ENCODE results near the gene MAPK7. TPM values are rescaled to one million over a fixed set of nuclear protein-coding genes. Genes with fewer than 3 reads are reported as not detected.

MAPK7 gene
- total RNA-seq, result 16.0 TPM

DNA sequence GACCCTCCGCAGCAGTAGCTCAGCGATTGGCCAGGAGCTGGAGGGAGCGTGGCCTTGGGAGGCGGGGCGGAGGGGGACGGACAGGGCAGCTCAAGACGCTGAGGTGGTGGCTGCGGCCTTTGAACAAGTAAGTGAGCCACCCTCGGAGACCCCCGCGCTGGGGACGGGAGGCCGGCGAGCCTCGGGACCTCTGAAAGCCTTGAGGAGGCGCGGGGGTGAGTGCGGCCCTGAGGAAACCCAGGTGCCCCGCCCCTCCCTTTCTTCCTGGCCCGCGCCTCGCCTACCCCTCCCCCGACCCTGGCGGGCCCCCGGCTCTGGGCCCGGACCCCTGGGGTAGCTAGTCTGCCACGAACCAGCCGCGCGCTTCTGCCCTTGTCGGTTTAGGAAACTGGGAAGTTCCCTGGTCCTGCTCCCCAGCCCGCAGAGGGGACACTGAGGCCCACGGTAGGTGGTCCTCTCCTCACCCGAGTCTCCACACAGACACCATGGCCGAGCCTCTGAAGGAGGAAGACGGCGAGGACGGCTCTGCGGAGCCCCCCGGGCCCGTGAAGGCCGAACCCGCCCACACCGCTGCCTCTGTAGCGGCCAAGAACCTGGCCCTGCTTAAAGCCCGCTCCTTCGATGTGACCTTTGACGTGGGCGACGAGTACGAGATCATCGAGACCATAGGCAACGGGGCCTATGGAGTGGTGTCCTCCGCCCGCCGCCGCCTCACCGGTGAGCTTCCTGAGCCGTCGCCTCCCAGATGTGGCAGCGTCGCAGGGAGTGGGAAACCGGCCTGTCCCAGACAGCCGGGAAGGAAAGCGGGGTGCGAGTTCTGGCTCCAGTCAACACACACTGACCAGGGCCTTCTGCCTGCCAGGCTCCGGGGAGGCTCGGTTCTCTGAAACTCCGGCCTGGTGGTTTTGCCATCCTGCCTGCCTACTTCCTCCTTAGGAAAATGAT, at the start of gene MAPK7:
MAPK7 (plus strand) TSS at position 83 of the 945 bp plus-strand sequence; CDS start at position 486, 403 bp downstream.
- Histone ChIP-seq H3K4me1 (ENCODE audit: insufficient read depth, low read length) (peaks cover 25% of the 10 kb centered on the region), H3K27me3 (ENCODE audit: insufficient read depth, low read length) (no peaks in the 10 kb centered on the region), H3K4me3 (ENCODE audit: low read length) (peak within 1 kb of the TSS; percentile 78), H3K9me3 (ENCODE audit: low read depth, low read length) (no peaks in the 10 kb centered on the region)

DNA sequence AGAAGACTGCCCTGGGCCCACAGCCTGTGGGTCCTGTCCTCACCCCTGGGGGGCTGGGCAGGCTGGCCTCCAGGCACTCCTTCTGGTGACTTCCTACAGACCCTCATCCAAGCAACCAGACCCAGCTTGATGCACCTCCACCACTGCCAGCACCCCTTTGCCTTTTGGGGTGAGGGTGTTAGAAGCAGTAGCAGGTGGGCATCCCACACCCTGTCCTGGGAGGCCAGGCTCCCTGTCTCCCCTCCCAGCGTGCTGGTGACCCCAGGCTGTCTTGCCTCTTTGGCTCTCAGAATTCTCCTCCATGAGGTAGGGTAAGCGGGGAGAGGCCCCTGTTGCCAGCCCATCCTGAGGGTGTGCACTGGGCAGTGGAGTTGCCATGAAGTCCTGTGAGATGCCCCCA, 49.2 kb upstream of the MAPK7 start:
- no peak overlapping the region for H3K4me3 ChIP-seq (ENCODE audit: low read length)
- peaks cover 8% of the 10 kb centered on the region for H3K27me3 ChIP-seq (ENCODE audit: insufficient read depth, low read length)
- peaks cover 10% of the 10 kb centered on the region for H3K9me3 ChIP-seq (ENCODE audit: low read depth, low read length)
- no peaks in the 10 kb centered on the region for H3K4me1 ChIP-seq (ENCODE audit: insufficient read depth, low read length)

DNA sequence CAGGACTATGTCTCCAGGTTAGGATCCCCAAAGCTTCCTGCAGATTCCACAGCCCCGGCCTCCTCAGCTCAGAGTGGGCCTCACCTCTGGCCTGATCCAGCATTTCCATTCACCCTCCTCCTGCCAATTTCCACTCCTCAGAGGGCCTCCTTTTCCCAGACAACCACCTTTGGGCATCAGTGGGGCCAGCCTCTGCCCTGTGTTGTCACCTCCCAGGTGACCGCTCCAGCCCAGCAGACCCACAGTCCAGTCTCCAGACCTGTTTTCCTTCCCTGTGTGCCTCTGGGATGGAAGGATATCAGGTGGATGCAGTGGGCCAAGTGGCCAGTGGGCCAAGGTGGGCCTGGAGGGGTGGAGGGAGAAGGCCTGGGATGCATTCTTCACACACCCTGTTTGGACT, 48.5 kb upstream of the MAPK7 start:
- Histone ChIP-seq H3K4me3 (ENCODE audit: low read length) (no peak overlapping the region), H3K9me3 (ENCODE audit: low read depth, low read length) (peaks cover 10% of the 10 kb centered on the region), H3K4me1 (ENCODE audit: insufficient read depth, low read length) (no peaks in the 10 kb centered on the region), H3K27me3 (ENCODE audit: insufficient read depth, low read length) (peaks cover 8% of the 10 kb centered on the region)

- H3K9me3 ChIP-seq (ENCODE audit: low read depth, low read length), result peaks cover 8% of the 10 kb centered on the region
- no peak overlapping the region for H3K4me3 ChIP-seq (ENCODE audit: low read length)
- no peaks in the 10 kb centered on the region for H3K4me1 ChIP-seq (ENCODE audit: insufficient read depth, low read length)
- H3K27me3 ChIP-seq (ENCODE audit: insufficient read depth, low read length), result peaks cover 4% of the 10 kb centered on the region
Observed at GRCh38 chr17:19330271-19330670, 48.0 kb upstream of the MAPK7 start.

DNA sequence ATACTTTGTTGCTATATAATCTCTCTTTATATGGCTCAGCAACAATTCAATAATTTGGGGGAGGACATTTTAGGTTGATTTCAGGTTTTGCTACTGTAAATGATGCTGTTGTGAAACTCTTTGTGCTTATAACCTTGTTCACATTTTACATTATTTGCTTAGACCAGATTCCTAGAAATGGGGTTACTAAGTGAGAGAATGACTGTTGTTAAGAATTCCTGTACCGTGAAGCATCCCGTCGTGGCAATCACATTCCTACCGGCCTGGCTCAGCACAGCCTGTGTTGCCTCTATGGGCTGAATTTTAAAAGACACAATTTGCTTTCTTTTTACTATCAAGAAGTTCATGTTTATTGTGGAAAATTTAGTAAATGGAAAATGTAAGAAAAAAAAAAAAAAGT, 47.2 kb upstream of the MAPK7 start:
- Histone ChIP-seq H3K27me3 (ENCODE audit: insufficient read depth, low read length) (no peaks in the 10 kb centered on the region), H3K4me3 (ENCODE audit: low read length) (no peak overlapping the region), H3K4me1 (ENCODE audit: insufficient read depth, low read length) (no peaks in the 10 kb centered on the region), H3K9me3 (ENCODE audit: low read depth, low read length) (no peaks in the 10 kb centered on the region)

GRCh38 chr17:19331543-19332245, 46.6 kb upstream of the MAPK7 start:
- no peak overlapping the region for H3K4me3 ChIP-seq (ENCODE audit: low read length)
- H3K27me3 ChIP-seq (ENCODE audit: insufficient read depth, low read length), result no peaks in the 10 kb centered on the region
- H3K4me1 ChIP-seq (ENCODE audit: insufficient read depth, low read length), result no peaks in the 10 kb centered on the region
- H3K9me3 ChIP-seq (ENCODE audit: low read depth, low read length), result no peaks in the 10 kb centered on the region

DNA sequence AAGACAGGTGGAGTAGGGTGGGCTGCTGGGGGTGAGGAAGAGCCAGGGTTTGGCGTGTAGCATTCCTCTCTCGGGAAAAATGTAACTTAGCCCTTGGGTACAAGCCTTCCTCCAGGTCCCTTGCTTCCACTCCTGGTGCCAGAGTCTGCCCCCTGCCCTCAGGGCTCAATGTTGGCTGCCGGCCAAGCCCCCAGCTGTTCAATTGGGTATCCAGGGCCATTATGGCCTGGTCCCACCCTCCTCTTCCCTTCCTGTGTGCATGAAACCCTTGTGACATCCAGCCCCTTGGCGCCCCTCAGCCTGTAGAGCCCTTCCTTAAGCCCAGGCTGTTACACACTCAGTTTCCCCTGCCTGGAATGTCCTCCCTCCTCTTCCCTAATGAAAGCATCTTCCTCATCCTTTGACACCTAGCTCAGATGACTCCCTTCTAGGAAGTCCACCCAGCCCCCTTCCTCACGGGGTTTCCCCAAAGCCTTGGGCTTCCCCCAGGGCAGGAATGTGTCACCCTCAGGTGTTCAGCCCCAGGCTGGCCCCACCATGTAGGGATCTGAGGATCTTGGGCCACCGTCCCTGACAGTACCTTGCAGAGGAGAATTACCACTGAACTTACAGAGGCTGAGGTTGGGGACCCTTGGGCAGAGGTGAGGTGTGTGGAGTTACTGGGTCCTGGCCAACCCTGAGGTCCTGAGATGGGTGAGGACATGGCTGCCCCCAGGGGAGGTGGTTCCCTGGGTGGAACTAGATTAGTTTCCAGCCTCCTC, 45.7 kb upstream of the MAPK7 start:
- Histone ChIP-seq H3K9me3 (ENCODE audit: low read depth, low read length) (no peaks in the 10 kb centered on the region), H3K27me3 (ENCODE audit: insufficient read depth, low read length) (no peaks in the 10 kb centered on the region), H3K4me3 (ENCODE audit: low read length) (no peak overlapping the region), H3K4me1 (ENCODE audit: insufficient read depth, low read length) (no peaks in the 10 kb centered on the region)

GRCh38 chr17:19333132-19333440, 45.2 kb upstream of the MAPK7 start:
- Histone ChIP-seq H3K4me3 (ENCODE audit: low read length) (no peak overlapping the region), H3K9me3 (ENCODE audit: low read depth, low read length) (no peaks in the 10 kb centered on the region), H3K27me3 (ENCODE audit: insufficient read depth, low read length) (no peaks in the 10 kb centered on the region), H3K4me1 (ENCODE audit: insufficient read depth, low read length) (no peaks in the 10 kb centered on the region)

- Histone ChIP-seq H3K4me3 (ENCODE audit: low read length) (no peak overlapping the region), H3K27me3 (ENCODE audit: insufficient read depth, low read length) (no peaks in the 10 kb centered on the region), H3K4me1 (ENCODE audit: insufficient read depth, low read length) (no peaks in the 10 kb centered on the region), H3K9me3 (ENCODE audit: low read depth, low read length) (no peaks in the 10 kb centered on the region)
Observed at GRCh38 chr17:19333736-19334290, 44.5 kb upstream of the MAPK7 start.

DNA sequence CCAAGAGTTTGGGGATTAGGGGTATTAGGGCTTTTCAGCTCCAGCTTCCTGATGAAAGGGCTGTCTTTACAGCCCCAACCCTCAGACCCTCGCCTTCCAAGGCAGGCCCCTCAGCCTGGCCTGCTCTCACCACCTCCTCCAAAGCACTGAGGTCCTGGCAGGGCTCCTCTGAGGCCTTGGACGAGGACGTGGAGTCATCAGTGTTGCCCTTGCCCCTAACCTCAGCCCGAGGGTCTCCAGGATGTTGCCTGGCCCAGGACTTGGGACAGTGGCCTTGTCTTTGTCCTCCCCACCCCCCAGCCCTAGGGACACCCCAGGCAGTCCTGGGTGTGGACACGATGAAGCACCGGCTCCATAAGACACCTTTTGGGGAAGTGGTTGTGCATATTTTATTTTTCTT, 44.0 kb upstream of the MAPK7 start:
- no peak overlapping the region for H3K4me3 ChIP-seq (ENCODE audit: low read length)
- H3K4me1 ChIP-seq (ENCODE audit: insufficient read depth, low read length), result no peaks in the 10 kb centered on the region
- no peaks in the 10 kb centered on the region for H3K9me3 ChIP-seq (ENCODE audit: low read depth, low read length)
- H3K27me3 ChIP-seq (ENCODE audit: insufficient read depth, low read length), result no peaks in the 10 kb centered on the region

- Histone ChIP-seq H3K27me3 (ENCODE audit: insufficient read depth, low read length) (no peaks in the 10 kb centered on the region), H3K4me1 (ENCODE audit: insufficient read depth, low read length) (no peaks in the 10 kb centered on the region), H3K4me3 (ENCODE audit: low read length) (no peak overlapping the region), H3K9me3 (ENCODE audit: low read depth, low read length) (no peaks in the 10 kb centered on the region)
Observed at GRCh38 chr17:19335951-19336631, 42.2 kb upstream of the MAPK7 start.

DNA sequence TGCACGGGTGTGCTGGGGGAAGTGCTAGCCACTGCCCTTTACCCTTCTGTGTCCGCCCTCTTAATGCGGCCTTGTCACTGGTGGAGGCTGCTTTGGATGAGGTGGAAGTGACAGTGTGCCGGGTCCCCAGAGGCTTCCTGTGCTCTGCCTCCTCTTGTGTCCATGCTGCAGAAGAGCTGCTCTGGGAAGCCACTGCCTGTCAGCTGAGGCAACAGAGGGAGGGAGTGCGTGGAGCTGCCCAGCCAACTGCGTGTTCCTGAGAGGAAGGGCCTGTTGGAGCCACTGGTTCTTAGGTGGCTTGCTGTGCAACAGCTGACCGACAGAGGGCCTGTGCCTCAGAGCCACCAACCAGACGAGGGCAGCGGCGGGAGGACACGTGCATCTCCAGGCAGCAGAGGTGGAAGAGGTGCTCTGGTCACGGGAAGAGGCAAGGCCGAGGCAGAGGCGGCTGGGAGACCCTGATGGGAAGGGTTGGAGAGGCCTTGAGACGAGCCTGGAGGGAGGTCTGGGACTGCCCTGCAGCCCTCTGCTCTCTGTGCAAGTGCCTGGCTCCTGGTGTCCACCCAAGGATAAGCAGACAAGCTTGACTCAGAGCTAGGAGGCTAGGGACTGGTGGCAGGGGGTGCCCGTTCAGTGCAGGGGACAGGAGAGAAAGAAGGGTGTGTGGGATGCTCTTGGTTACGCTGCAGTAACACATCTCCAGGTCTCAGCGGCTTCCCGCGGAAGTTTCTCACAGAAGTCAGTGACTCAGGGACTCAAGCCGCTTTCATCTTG, 41.2 kb upstream of the MAPK7 start:
- Histone ChIP-seq H3K9me3 (ENCODE audit: low read depth, low read length) (no peaks in the 10 kb centered on the region), H3K27me3 (ENCODE audit: insufficient read depth, low read length) (no peaks in the 10 kb centered on the region), H3K4me1 (ENCODE audit: insufficient read depth, low read length) (no peaks in the 10 kb centered on the region), H3K4me3 (ENCODE audit: low read length) (no peak overlapping the region)

DNA sequence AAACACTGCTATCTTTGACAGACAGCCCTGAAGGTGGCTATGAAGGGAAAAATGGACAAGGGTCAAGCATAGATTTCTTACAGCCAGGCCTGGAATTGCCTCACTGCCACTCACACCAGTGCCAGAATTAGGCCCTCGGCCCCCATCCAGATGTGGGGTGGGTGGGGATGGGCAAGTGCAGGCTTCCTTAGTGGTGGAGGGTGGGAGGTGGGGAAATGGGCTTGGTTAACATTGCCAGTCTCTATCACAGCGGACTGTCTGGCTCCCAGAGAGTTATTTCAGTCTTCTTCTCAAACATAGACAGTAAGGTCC, 40.6 kb upstream of the MAPK7 start:
- no peak overlapping the region for H3K4me3 ChIP-seq (ENCODE audit: low read length)
- H3K27me3 ChIP-seq (ENCODE audit: insufficient read depth, low read length), result no peaks in the 10 kb centered on the region

More for the DNA sequence above, 40.6 kb upstream of the MAPK7 start:
- no peaks in the 10 kb centered on the region for H3K4me1 ChIP-seq (ENCODE audit: insufficient read depth, low read length)
- no peaks in the 10 kb centered on the region for H3K9me3 ChIP-seq (ENCODE audit: low read depth, low read length)
